HepG2 (cell line): ENCODE measurements around the gene DEPDC5.

Experiments
- BHLHE40 ChIP-seq: IDR thresholded peaks from 2 replicates; pipeline ENCODE4 v1.6.1; 2011; ENCODE audit warnings: low read length, improper control_type of control experiment
- CHD4 ChIP-seq: fragments of 200-600 bp; sonication (generic); IDR thresholded peaks from 2 replicates; pipeline ENCODE4 v1.7.0; 2017; ENCODE audit warnings: mild to moderate bottlenecking, low read length, borderline replicate concordance
- POLR2AphosphoS2 ChIP-seq: IDR thresholded peaks from 2 replicates; pipeline ENCODE4 v1.6.1; 2011; ENCODE audit warnings: low read depth, low read length, improper control_type of control experiment
- RFX3 ChIP-seq: IDR thresholded peaks from 2 replicates; pipeline ENCODE4 v1.6.1; 2016; ENCODE audit warnings: missing biosample characterization, missing genetic modification reagents
- ZMYM4 ChIP-seq: sonication (generic); formaldehyde crosslinking; IDR thresholded peaks from 2 replicates; pipeline ENCODE4 v1.8.1; 2023; ENCODE audit warnings: mild to moderate bottlenecking, missing genetic modification reagents
- ZNF589 ChIP-seq: sonication (generic); formaldehyde crosslinking; conservative IDR thresholded peaks from 2 replicates; pipeline ENCODE4 v1.8.0; 2022; ENCODE audit warnings: mild to moderate bottlenecking, moderate library complexity, missing genetic modification reagents
- ZNF768 ChIP-seq: sonication (generic); formaldehyde crosslinking; IDR thresholded peaks from 2 replicates; pipeline ENCODE4 v1.4.0; 2020; ENCODE audit warnings: missing genetic modification reagents
- TF ChIP-seq, protein P1 (sequence below): sonication (generic); formaldehyde crosslinking; IDR thresholded peaks from 2 replicates; pipeline ENCODE4 v1.4.0; 2020; ENCODE audit warnings: missing genetic modification reagents
- TF ChIP-seq, protein P2 (sequence below), 2 experiments: IDR thresholded peaks; 2 replicates each; pipeline ENCODE4 v1.6.1; 2011 to 2012; ENCODE audit warnings: low read length in 2 of 2, borderline replicate concordance in 1 of 2, low read depth in 1 of 2, mild to moderate bottlenecking in 1 of 2, moderate library complexity in 1 of 2

DNA sequence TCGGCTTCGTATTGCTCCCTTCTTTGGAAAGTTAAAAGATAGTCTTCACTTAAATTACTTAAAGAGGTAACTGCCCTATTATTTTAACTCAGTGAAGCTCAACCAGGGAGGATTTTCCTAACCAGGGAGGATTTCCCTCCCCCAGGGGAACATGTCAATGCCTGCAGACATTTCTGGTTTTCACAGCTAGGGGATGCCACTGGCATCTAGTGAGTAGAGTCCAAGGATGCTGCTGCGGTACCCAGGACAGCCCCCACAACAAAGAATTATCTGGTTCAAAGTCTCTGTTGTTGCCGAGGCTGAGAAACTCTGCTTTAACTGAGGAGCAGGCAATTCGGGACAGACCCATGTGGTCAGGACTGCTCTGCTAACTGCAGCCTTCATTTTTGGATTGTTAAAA, 82.2 kb downstream of the DEPDC5 start:
- TF ChIP-seq ZNF768 (CRISPR knock-in tag) = no peak
- no peak for TF ChIP-seq BHLHE40
- TF ChIP-seq RFX3 = no peak
- TF ChIP-seq, protein P1, sequence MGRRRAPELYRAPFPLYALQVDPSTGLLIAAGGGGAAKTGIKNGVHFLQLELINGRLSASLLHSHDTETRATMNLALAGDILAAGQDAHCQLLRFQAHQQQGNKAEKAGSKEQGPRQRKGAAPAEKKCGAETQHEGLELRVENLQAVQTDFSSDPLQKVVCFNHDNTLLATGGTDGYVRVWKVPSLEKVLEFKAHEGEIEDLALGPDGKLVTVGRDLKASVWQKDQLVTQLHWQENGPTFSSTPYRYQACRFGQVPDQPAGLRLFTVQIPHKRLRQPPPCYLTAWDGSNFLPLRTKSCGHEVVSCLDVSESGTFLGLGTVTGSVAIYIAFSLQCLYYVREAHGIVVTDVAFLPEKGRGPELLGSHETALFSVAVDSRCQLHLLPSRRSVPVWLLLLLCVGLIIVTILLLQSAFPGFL (CRISPR knock-in tag) = no peak
- TF ChIP-seq, protein P2, sequence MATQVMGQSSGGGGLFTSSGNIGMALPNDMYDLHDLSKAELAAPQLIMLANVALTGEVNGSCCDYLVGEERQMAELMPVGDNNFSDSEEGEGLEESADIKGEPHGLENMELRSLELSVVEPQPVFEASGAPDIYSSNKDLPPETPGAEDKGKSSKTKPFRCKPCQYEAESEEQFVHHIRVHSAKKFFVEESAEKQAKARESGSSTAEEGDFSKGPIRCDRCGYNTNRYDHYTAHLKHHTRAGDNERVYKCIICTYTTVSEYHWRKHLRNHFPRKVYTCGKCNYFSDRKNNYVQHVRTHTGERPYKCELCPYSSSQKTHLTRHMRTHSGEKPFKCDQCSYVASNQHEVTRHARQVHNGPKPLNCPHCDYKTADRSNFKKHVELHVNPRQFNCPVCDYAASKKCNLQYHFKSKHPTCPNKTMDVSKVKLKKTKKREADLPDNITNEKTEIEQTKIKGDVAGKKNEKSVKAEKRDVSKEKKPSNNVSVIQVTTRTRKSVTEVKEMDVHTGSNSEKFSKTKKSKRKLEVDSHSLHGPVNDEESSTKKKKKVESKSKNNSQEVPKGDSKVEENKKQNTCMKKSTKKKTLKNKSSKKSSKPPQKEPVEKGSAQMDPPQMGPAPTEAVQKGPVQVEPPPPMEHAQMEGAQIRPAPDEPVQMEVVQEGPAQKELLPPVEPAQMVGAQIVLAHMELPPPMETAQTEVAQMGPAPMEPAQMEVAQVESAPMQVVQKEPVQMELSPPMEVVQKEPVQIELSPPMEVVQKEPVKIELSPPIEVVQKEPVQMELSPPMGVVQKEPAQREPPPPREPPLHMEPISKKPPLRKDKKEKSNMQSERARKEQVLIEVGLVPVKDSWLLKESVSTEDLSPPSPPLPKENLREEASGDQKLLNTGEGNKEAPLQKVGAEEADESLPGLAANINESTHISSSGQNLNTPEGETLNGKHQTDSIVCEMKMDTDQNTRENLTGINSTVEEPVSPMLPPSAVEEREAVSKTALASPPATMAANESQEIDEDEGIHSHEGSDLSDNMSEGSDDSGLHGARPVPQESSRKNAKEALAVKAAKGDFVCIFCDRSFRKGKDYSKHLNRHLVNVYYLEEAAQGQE (IDR thresholded peaks at IDR 0.05; ENCODE audit: borderline replicate concordance in 1 of 2, low read depth in 1 of 2, low read length in 2 of 2) = no peak
- TF ChIP-seq POLR2AphosphoS2 = no peak
- TF ChIP-seq CHD4 = no peak
- TF ChIP-seq ZMYM4 = no peak
- TF ChIP-seq ZNF589 (CRISPR knock-in tag) = no peak
